MM.1S (cell line): ENCODE results near the gene CSTPP1.

Experiments
- CTCF ChIP-seq: fragments of 300-600 bp; sonication (generic); IDR thresholded peaks from 2 replicates; pipeline ENCODE4 v1.5.1; 2016; ENCODE audit warnings: antibody characterized with exemption, low read length, mixed read lengths
- EZH2 ChIP-seq: fragments of 300-600 bp; sonication (generic); optimal IDR thresholded peaks from 2 replicates; pipeline ENCODE3; 2017; ENCODE audit warnings: low read depth, mild to moderate bottlenecking, antibody characterized with exemption, low read length, mixed read lengths
- EZH2phosphoT487 ChIP-seq: fragments of 300-600 bp; sonication (generic); IDR thresholded peaks from 2 replicates; pipeline ENCODE4 v1.6.1; 2018; ENCODE audit warnings: antibody characterized with exemption, low read length

- TF ChIP-seq CTCF (no peak), EZH2phosphoT487 (no peak), EZH2 (no peak)
Measured at GRCh38 chr11:47105541-47105940, 169.0 kb downstream of the CSTPP1 start.
